HG03175 (cell line): Measurements from ENCODE around the gene MTO1.
"Not testable (repeated sequence)": the region's sequence is repeated elsewhere in the genome, so short reads cannot be mapped to it uniquely, and the experiment has no call there.

Experiments
- ATAC-seq: cut with Tn5 transposase; IDR thresholded peaks from one replicate; pipeline ENCODE4 v1.9.1; 2021; ENCODE audit warnings: mild to moderate bottlenecking, moderate library complexity; ENCODE audit not compliant: unreplicated experiment

MTO1 gene

GRCh38 chr6:73503027-73503772 is 41.7 kb downstream of the MTO1 start:
- no peak for ATAC-seq

GRCh38 chr6:73504160-73504559 is 42.6 kb downstream of the MTO1 start:
- ATAC-seq = no peak

GRCh38 chr6:73505142-73505541 is 43.6 kb downstream of the MTO1 start:
- ATAC-seq = no peak

GRCh38 chr6:73505705-73506104 is 44.2 kb downstream of the MTO1 start:
- not testable (repeated sequence) for ATAC-seq

- no peak for ATAC-seq
Measured at GRCh38 chr6:73506246-73506645, 44.7 kb downstream of the MTO1 start.

GRCh38 chr6:73508776-73509175 is 47.2 kb downstream of the MTO1 start:
- no peak for ATAC-seq

GRCh38 chr6:73509851-73510250 is 48.3 kb downstream of the MTO1 start:
- no peak for ATAC-seq

GRCh38 chr6:73511796-73512195 is 50.3 kb downstream of the MTO1 start:
- ATAC-seq = no peak

- ATAC-seq = no peak
Measured at GRCh38 chr6:73513496-73513854, 51.9 kb downstream of the MTO1 start.

GRCh38 chr6:73514746-73515110 is 53.2 kb downstream of the MTO1 start:
- no peak for ATAC-seq

GRCh38 chr6:73515204-73515655 is 53.7 kb downstream of the MTO1 start:
- ATAC-seq = peak; percentile 45

- no peak for ATAC-seq
Measured at GRCh38 chr6:73516514-73517489, 55.3 kb downstream of the MTO1 start.

GRCh38 chr6:73518100-73518981 is 56.8 kb downstream of the MTO1 start:
- ATAC-seq = not testable (repeated sequence)

- not testable (repeated sequence) for ATAC-seq
Measured at GRCh38 chr6:73518982-73519881, 57.7 kb downstream of the MTO1 start.

GRCh38 chr6:73519926-73520687 is 58.6 kb downstream of the MTO1 start:
- peak; percentile 10 for ATAC-seq

GRCh38 chr6:73520688-73521350 is 59.3 kb downstream of the MTO1 start, which contains the start of gene EEF1A1:
EEF1A1 (minus strand) TSS chr6:73521032; CDS start chr6:73520026, 1,006 bp downstream.
- ATAC-seq = peak; percentile 73

GRCh38 chr6:73521351-73521985 is 59.9 kb downstream of the MTO1 start:
- peak; percentile 27 for ATAC-seq
